Heart left ventricle (tissue), 16 donors: ENCODE measurements around the gene SLC29A3. TPM values are rescaled to one million over a fixed set of nuclear protein-coding genes. Genes with fewer than 3 reads are reported as not detected.

Experiments
- ATAC-seq, 4 donors: fragments of 200-7000 bp; cut with Tn5 transposase; one replicate each; pipeline ENCODE4 v1.9.1; 2020 to 2022; ENCODE audit warnings: moderate library complexity in 4 of 4, mild to moderate bottlenecking in 3 of 4, moderate number of reproducible peaks in 1 of 4
- DNase-seq, 5 donors: peaks; one replicate each; pipeline ENCODE4 v3.0.0-alpha.2; 2020
- H3K27ac ChIP-seq, 12 donors: fragments of 200-600 bp; sonication (generic) in 4 of 12; one replicate each; pipeline versions ENCODE4 v1.5.0 to v1.8.0; 2016 to 2022; ENCODE audit warnings: mild to moderate bottlenecking in 2 of 12
- H3K27me3 ChIP-seq, 9 donors: fragments of 200-600 bp; sonication (generic) in 2 of 9; one replicate each; pipeline versions ENCODE4 v1.5.1 to v1.8.0; 2016 to 2022; ENCODE audit warnings: mild to moderate bottlenecking in 3 of 9
- H3K36me3 ChIP-seq, 9 donors: fragments of 200-600 bp; sonication (generic) in 2 of 9; one replicate each; pipeline versions ENCODE4 v1.5.0 to v1.8.0; 2018 to 2022; ENCODE audit warnings: mild to moderate bottlenecking in 2 of 9
- H3K4me1 ChIP-seq, 12 donors: fragments of 200-600 bp; sonication (generic) in 4 of 12; one replicate each; pipeline versions ENCODE4 v1.5.0 to v1.8.0; 2016 to 2022; ENCODE audit warnings: mild to moderate bottlenecking in 3 of 12
- H3K4me3 ChIP-seq, 12 donors: fragments of 200-600 bp; sonication (generic) in 4 of 12; one replicate each; pipeline versions ENCODE4 v1.5.0 to v1.8.0; 2017 to 2022; ENCODE audit warnings: mild to moderate bottlenecking in 9 of 12, moderate library complexity in 4 of 12
- H3K9me3 ChIP-seq, 12 donors: fragments of 200-600 bp; sonication (generic) in 4 of 12; one replicate each; pipeline versions ENCODE4 v1.5.0 to v1.8.0; 2016 to 2022; ENCODE audit warnings: mild to moderate bottlenecking in 1 of 12
- CTCF ChIP-seq, 12 donors: fragments of 200-600 bp; sonication (generic) in 4 of 12; IDR thresholded peaks; one replicate each; pipeline versions ENCODE4 v1.5.0 to v1.8.0; 2018 to 2022; ENCODE audit warnings: antibody characterized with exemption in 12 of 12, mild to moderate bottlenecking in 5 of 12
- POLR2A ChIP-seq, 2 donors: fragments of 450-650 bp; IDR thresholded peaks; one replicate each; pipeline ENCODE4 v1.6.1; 2017; ENCODE audit warnings: antibody characterized with exemption in 2 of 2, mild to moderate bottlenecking in 2 of 2, moderate library complexity in 2 of 2
- WGBS, 4 donors: extraction: QIAGEN DNeasy Blood & Tissue Kit in 2 of 4; methylation state at CpG; one replicate each; pipeline versions ENCODE4 v1.1.5 to v1.1.7; 2013 to 2018; 5-methylcytosine and 5-hydroxymethylcytosine counted together
- intact Hi-C, 10 donors: fragments of 100-400 bp; cut with DNase I; formaldehyde crosslinking; loops; one replicate each; pipeline versions ENCODE4 v1.11.1 to v1.14.2; 2022
- polyA plus RNA-seq, 2 donors: library from polyadenylated mRNA; stranded (reverse); fragments of 200-250 nt; gene quantifications; one replicate each; pipeline ENCODE4 v1.2.3, GENCODE V29; 2013
- total RNA-seq, 9 donors: library from RNA; depleted of rRNA in 2 of 9; stranded (reverse); fragments of >200 nt in 2 of 9; fragmentation: NEBNext Ultra II Directional in 3 of 9; extraction: Animal tissue kit (Norgen Biotek cat#: 25700) in 3 of 9; gene quantifications; one replicate each; pipeline versions ENCODE4 v1.1.0 to v1.2.4, GENCODE V29; 2016 to 2023
- donor health status: ischemic (EF 13 %, LVEDD 7.1; RV severe dilation, severe dysfunction).
- donor health status: healthy with polysubstance abuse.
- donor health status: DM: no; HTN: yes; CAD: no.
- donor health status: DM: no; HTN: no; CAD: no.
- donor health status: ischemic (EF 25% LVEDD 6.9; RV normal size, moderate dysfunction).
- donor health status: ischemic (EF 25% LVEDD 5.7; RV mildly dilated, moderate dysfunction).
- donor health status: healthy.
- donor health status: DM: yes; HTN: yes; CAD: no.
- donor health status: ischemic (EF 35%, LVEDD 5.7; RV mildly dilated, moderate dysfunction).
- donor health status: nonischemic (EF 11% LVEDD 7.7; RV severe dilation, severe dysfunction).
- donor health status: DM: yes; HTN: yes; CAD: no.
- donor health status: PGD.
- donor health status: ischemic (EF 29% LVEDD 5.4; RV normal size, mild dysfunction).
- donor health status: nonischemic (EF 23%, LVEDD 6.1; RV moderate dilation, normal function).

Gene SLC29A3
- total and polyA plus RNA-seq, 11 donors = 0.76 to 6.2 (median 1.6) TPM

DNA sequence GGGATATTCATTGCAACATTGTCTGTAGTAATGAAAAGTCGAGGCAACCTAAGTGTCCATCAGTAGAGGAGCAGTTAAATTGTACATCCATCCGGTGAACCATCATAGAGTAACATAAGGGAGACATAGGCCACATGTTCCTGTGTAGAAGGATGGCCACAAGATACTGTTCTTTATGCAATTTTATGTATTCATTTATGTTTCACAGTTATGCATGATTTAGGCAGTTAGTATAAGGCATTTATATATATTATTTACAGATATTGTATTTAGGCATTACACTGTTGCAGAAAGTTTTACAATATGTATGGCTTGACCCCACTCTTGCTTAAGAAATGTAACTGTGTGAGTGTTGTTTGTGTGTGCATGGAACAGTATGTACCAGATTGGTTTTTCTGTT is 41.7 kb downstream of the SLC29A3 start:
- no peak for TF ChIP-seq CTCF (IDR thresholded peaks at IDR 0.05)
- TF ChIP-seq POLR2A (IDR thresholded peaks at IDR 0.05) = no peak
- H3K4me1 ChIP-seq = peaks cover 0 to 32% (median 0%) of the 10 kb centered on the region in 12 donors
- peaks cover 0 to 46% (median 9%) of the 10 kb centered on the region in 9 donors for H3K36me3 ChIP-seq
- 88 to 94% (median 92%) methylated on average over 2 of the region's 2 CpGs for WGBS, 4 donors
- ATAC-seq (no peak), DNase-seq (no peak)
- H3K4me3 ChIP-seq = no peak overlapping the region
- no peaks in the 10 kb centered on the region for H3K27me3 ChIP-seq
- H3K9me3 ChIP-seq = no peaks in the 10 kb centered on the region
- intact Hi-C loops = no loop called here
- H3K27ac ChIP-seq = peak overlapping the region in 1 of 12 donors; percentile 72

GRCh38 chr10:71361581-71361980 is 42.5 kb downstream of the SLC29A3 start:
- intact Hi-C loops = no loop called here
- Histone ChIP-seq H3K4me1 (peaks cover 0 to 33% (median 0%) of the 10 kb centered on the region in 12 donors), H3K36me3 (peaks cover 0 to 37% (median 6%) of the 10 kb centered on the region in 9 donors), H3K27me3 (no peaks in the 10 kb centered on the region), H3K27ac (no peak overlapping the region), H3K9me3 (no peaks in the 10 kb centered on the region), H3K4me3 (no peak overlapping the region)
- TF ChIP-seq CTCF (IDR thresholded peaks at IDR 0.05) (no peak), POLR2A (IDR thresholded peaks at IDR 0.05) (no peak)
- ATAC-seq (no peak), DNase-seq (no peak)
- 93 to 96% (median 95%) methylated on average over 6 to 7 of the region's 7 CpGs for WGBS, 4 donors

DNA sequence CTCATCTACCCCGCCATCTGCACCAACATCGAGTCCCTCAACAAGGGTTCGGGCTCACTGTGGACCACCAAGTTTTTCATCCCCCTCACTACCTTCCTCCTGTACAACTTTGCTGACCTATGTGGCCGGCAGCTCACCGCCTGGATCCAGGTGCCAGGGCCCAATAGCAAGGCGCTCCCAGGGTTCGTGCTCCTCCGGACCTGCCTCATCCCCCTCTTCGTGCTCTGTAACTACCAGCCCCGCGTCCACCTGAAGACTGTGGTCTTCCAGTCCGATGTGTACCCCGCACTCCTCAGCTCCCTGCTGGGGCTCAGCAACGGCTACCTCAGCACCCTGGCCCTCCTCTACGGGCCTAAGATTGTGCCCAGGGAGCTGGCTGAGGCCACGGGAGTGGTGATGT is 43.1 kb downstream of the SLC29A3 start:
- Histone ChIP-seq H3K27ac (no peak overlapping the region), H3K4me3 (no peak overlapping the region), H3K27me3 (no peaks in the 10 kb centered on the region), H3K4me1 (peaks cover 0 to 38% (median 0%) of the 10 kb centered on the region in 12 donors), H3K9me3 (no peaks in the 10 kb centered on the region), H3K36me3 (peaks cover 0 to 32% (median 3%) of the 10 kb centered on the region in 9 donors)
- WGBS, 4 donors = 95 to 98% (median 96%) methylated on average over 16 of the region's 16 CpGs
- no peak for ATAC-seq
- DNase-seq = no peak
- intact Hi-C loops = no loop called here
- TF ChIP-seq CTCF (IDR thresholded peaks at IDR 0.05) (no peak), POLR2A (IDR thresholded peaks at IDR 0.05) (no peak)

- intact Hi-C loops = no loop called here
- Histone ChIP-seq H3K4me3 (no peak overlapping the region), H3K9me3 (no peaks in the 10 kb centered on the region), H3K36me3 (peaks cover 0 to 26% (median 3%) of the 10 kb centered on the region in 9 donors), H3K27me3 (no peaks in the 10 kb centered on the region), H3K4me1 (peaks cover 0 to 38% (median 0%) of the 10 kb centered on the region in 12 donors), H3K27ac (peak overlapping the region in 1 of 12 donors; percentile 45)
- DNase-seq (no peak), ATAC-seq (no peak)
- TF ChIP-seq POLR2A (IDR thresholded peaks at IDR 0.05) = no peak
Measured at GRCh38 chr10:71363936-71364335, 44.9 kb downstream of the SLC29A3 start.

GRCh38 chr10:71365366-71365765 is 46.3 kb downstream of the SLC29A3 start:
- Histone ChIP-seq H3K36me3 (peaks cover 0 to 26% (median 3%) of the 10 kb centered on the region in 9 donors), H3K9me3 (no peaks in the 10 kb centered on the region), H3K4me3 (no peak overlapping the region), H3K4me1 (peaks cover 0 to 29% (median 0%) of the 10 kb centered on the region in 12 donors), H3K27ac (peak overlapping the region in 1 of 12 donors; percentile 45), H3K27me3 (no peaks in the 10 kb centered on the region)
- intact Hi-C loops = no loop called here
- WGBS, 4 donors = 95 to 97% (median 95%) methylated on average over 6 of the region's 6 CpGs
- TF ChIP-seq POLR2A (IDR thresholded peaks at IDR 0.05) (no peak), CTCF (IDR thresholded peaks at IDR 0.05) (no peak)
- no peak for ATAC-seq
- DNase-seq = no peak
